HG02870 (cell line): ENCODE measurements around the gene LDHD.

Source experiments
- ATAC-seq: cut with Tn5 transposase; IDR thresholded peaks from one replicate; pipeline ENCODE4 v1.9.1; 2021; ENCODE audit warnings: mild to moderate bottlenecking, moderate library complexity; ENCODE audit not compliant: unreplicated experiment

Gene LDHD

DNA sequence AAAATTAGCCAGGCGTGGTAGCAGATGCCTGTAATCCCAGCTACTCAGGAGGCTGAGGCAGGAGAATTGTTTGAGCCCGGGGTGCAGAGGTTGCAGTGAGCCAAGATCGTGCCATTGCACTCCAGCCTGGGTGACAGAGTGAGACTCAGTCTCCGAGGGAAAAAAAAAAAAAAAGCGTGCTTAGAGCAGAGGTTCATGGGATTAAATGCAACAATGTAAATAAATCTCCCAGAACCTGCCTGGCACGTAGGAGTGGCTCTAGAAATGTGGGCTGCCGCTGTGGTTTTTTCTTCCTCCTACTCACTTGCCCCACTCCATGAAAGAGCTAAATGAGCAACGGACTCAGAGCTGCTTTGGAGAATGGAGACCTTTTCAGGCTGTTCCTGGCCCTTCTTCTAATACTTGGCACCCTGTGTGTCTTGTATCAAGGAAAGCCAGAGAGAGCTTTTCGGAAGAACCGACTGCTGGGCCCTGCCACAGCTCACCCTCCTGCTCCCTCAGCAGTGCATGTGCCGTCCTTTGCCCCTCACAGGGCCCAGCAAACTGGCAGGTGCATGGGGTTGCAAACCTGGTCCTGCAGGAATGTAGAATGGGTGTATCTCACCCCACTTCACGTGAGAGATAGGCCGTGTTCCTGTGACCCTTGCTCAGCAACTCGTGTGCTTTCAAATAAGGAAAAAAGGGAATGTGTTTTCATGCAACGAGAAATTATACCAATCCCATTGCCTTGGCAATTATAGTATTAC is 52.0 kb downstream of the LDHD start:
- no peak for ATAC-seq

DNA sequence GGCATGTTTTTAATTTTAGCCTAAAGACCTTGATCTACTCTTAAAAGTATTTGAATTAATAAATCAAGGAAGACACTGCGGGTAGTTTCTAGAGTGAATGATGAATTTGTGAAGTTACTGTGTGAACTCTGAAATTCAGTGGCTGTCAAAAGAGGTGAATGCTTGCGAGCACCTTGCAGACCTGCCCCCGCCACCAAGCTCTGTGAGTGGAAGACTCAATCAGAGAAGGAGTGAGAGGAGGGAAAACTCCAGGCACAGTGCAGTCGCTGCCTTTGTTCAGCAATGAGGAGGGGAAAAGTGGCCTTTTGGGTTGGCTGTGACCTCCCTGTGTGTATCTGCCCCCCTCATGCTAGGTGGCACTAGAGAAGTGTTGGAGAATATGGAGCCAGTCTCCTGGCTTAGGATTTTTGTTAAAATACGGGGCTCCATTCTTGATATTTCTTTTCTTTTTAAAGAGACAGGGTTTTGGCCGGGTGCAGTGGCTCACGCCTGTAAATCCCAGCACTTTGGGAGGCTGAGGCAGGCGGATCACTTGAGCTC is 53.0 kb downstream of the LDHD start:
- ATAC-seq, result no peak

DNA sequence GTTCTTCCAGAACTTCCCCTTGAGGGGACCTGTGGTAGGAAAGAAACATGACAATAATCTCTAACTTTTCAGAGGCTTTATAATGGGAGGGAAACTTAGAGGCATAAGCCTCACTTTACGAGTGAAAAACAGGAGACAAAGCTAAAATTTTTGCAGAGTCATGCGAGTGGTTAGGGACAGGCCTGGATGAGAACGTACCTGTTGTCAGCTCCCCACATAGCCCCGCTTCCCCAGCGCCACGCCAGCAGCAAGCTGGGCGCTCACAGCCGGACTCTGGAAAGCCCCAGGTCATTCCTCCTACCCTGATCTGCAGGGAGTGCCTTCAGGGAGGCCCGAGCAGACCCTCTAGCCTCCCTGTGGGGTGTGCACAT is 53.6 kb downstream of the LDHD start:
- no peak for ATAC-seq

- ATAC-seq, result no peak
Observed at GRCh38 chr16:75062135-75062975, 54.2 kb downstream of the LDHD start.
